H1 (cell line): ENCODE data around the gene OR10A7. TPM values are rescaled to one million over a fixed set of nuclear protein-coding genes. Genes with fewer than 3 reads are reported as not detected.

Experiments
- CTCF ChIA-PET: fragments of 300-600 bp; sonication (Branson Sonifier 250); formaldehyde crosslinking; loops from one replicate; lab custom pipeline; 2021; ENCODE audit not compliant: partially characterized antibody; lab: Charles Lee
- POLR2A ChIA-PET: fragments of 300-600 bp; sonication (Branson Sonifier 250); formaldehyde crosslinking; loops from one replicate; lab custom pipeline; 2021; ENCODE audit warnings: inconsistent platforms; ENCODE audit not compliant: partially characterized antibody; lab: Charles Lee
- DNase-seq, 2 experiments: peaks; one replicate each; pipeline versions ENCODE4 v3.0.0 to v3.0.0-alpha.2; 2010 to 2022; ENCODE audit warnings: low spot score in 2 of 2, low read depth in 1 of 2, mixed read lengths in 1 of 2
- FAIRE-seq: peaks from 2 replicates; lab custom pipeline; 2011; peaks lifted over from hg19 to GRCh38; lab: Jason Lieb, UNC
- H2AFZ ChIP-seq: 2 replicates; pipeline ENCODE4 v1.8.1; 2012; ENCODE audit warnings: low read length, inconsistent platforms
- H2AK5ac ChIP-seq: 2 replicates; pipeline ENCODE4 v1.6.1; 2013; ENCODE audit warnings: low read depth, low read length
- H2BK120ac ChIP-seq: replicated peaks from 2 replicates; pipeline ENCODE3; 2013; ENCODE audit warnings: low read depth, low read length, inconsistent platforms
- H2BK12ac ChIP-seq: 2 replicates; pipeline ENCODE4 v1.6.1; 2013; ENCODE audit warnings: low read depth, low read length
- H2BK15ac ChIP-seq: 2 replicates; pipeline ENCODE4 v1.6.1; 2013; ENCODE audit warnings: low read length
- H2BK20ac ChIP-seq: 2 replicates; pipeline ENCODE4 v1.6.1; 2013; ENCODE audit warnings: low read length
- H2BK5ac ChIP-seq: 2 replicates; pipeline ENCODE4 v1.6.1; 2013; ENCODE audit warnings: low read depth, low read length
- H3K14ac ChIP-seq: 2 replicates; pipeline ENCODE4 v1.6.1; 2013; ENCODE audit warnings: inconsistent platforms; ENCODE audit not compliant: insufficient read length
- H3K18ac ChIP-seq: 2 replicates; pipeline ENCODE4 v1.6.1; 2013; ENCODE audit warnings: low read length; ENCODE audit errors: extremely low read depth
- H3K23ac ChIP-seq: 2 replicates; pipeline ENCODE4 v1.6.1; 2013; ENCODE audit warnings: inconsistent platforms; ENCODE audit not compliant: insufficient read length
- H3K23me2 ChIP-seq: 2 replicates; pipeline ENCODE4 v1.6.1; 2013; ENCODE audit warnings: low read depth, low read length
- H3K27ac ChIP-seq: 2 replicates; pipeline ENCODE4 v1.6.1; 2011; ENCODE audit warnings: low read depth, low read length, inconsistent platforms
- H3K27me3 ChIP-seq, 4 experiments: replicated peaks in 1 of 4; 1 replicate in 1 of 4; 2 replicates in 3 of 4; pipeline versions ENCODE4 v1.6.1 to v1.8.1; 2011 to 2013; ENCODE audit warnings: low read length in 3 of 4, mild to moderate bottlenecking in 3 of 4, inconsistent platforms in 2 of 4, mixed read lengths in 2 of 4, moderate library complexity in 1 of 4; ENCODE audit not compliant: control insufficient read depth in 3 of 4, insufficient read depth in 3 of 4; ENCODE audit errors: extremely low read depth in 1 of 4
- H3K36me3 ChIP-seq, 4 experiments: 2 replicates each; pipeline versions ENCODE4 v1.6.1 to v1.8.1; 2011 to 2013; ENCODE audit warnings: mild to moderate bottlenecking in 4 of 4, low read length in 3 of 4, moderate library complexity in 2 of 4, control low read depth in 1 of 4, inconsistent platforms in 1 of 4; ENCODE audit not compliant: insufficient read depth in 4 of 4, control insufficient read depth in 2 of 4
- H3K4ac ChIP-seq: replicated peaks from 2 replicates; pipeline ENCODE3; 2013; ENCODE audit warnings: low read length, low read depth, mixed read lengths, inconsistent platforms; ENCODE audit not compliant: insufficient read length
- H3K4me1 ChIP-seq, 4 experiments: replicated peaks in 1 of 4; 1 replicate in 1 of 4; 2 replicates in 3 of 4; pipeline versions ENCODE4 v1.6.1 to v1.8.1; 2011 to 2013; ENCODE audit warnings: low read length in 3 of 4, inconsistent platforms in 2 of 4, mixed read lengths in 1 of 4; ENCODE audit not compliant: insufficient read depth in 4 of 4, control insufficient read depth in 3 of 4
- H3K4me2 ChIP-seq, 2 experiments: 2 replicates each; pipeline versions ENCODE4 v1.6.1 to v1.8.1; 2011 to 2013; ENCODE audit warnings: low read depth in 2 of 2, low read length in 2 of 2, control low read depth in 1 of 2, inconsistent platforms in 1 of 2, mild to moderate bottlenecking in 1 of 2; ENCODE audit not compliant: insufficient read depth in 1 of 2
- H3K4me3 ChIP-seq, 4 experiments: fragments of 200-600, 300-600 bp in 1 of 4; sonication (generic), shearing (Covaris generic), sonication (Bioruptor Twin) in 1 of 4; 2 replicates each; pipeline versions ENCODE4 v1.5.1 to v1.8.1; 2011 to 2016; ENCODE audit warnings: low read length in 4 of 4, low read depth in 3 of 4, control low read depth in 2 of 4, inconsistent platforms in 2 of 4, mild to moderate bottlenecking in 2 of 4, mixed read lengths in 1 of 4, moderate library complexity in 1 of 4; ENCODE audit not compliant: insufficient read depth in 2 of 4; ENCODE audit errors: extremely low read depth in 1 of 4
- H3K56ac ChIP-seq: replicated peaks from 2 replicates; pipeline ENCODE3; 2013; ENCODE audit warnings: low read depth, mild to moderate bottlenecking, mixed read lengths, low read length, inconsistent platforms; ENCODE audit not compliant: insufficient read length
- H3K79me1 ChIP-seq: 2 replicates; pipeline ENCODE4 v1.6.1; 2013; ENCODE audit warnings: low read depth, low read length, control low read depth
- H3K79me2 ChIP-seq, 2 experiments: 2 replicates each; pipeline versions ENCODE4 v1.6.1 to v1.8.1; 2012 to 2013; ENCODE audit warnings: low read length in 2 of 2, mild to moderate bottlenecking in 2 of 2, inconsistent platforms in 1 of 2; ENCODE audit not compliant: insufficient read depth in 2 of 2, control insufficient read depth in 1 of 2
- H3K9ac ChIP-seq, 4 experiments: replicated peaks in 1 of 4; 1 replicate in 1 of 4; 2 replicates in 3 of 4; pipeline versions ENCODE4 v1.6.1 to v1.8.1; 2011 to 2013; ENCODE audit warnings: low read depth in 3 of 4, low read length in 3 of 4, control low read depth in 2 of 4, mild to moderate bottlenecking in 2 of 4, moderate library complexity in 2 of 4, inconsistent platforms in 1 of 4; ENCODE audit errors: extremely low read depth in 1 of 4
- H3K9me3 ChIP-seq, 2 experiments: 2 replicates each; pipeline versions ENCODE4 v1.6.1 to v1.8.1; 2012 to 2013; ENCODE audit warnings: mild to moderate bottlenecking in 2 of 2, moderate library complexity in 2 of 2, control low read depth in 1 of 2, inconsistent platforms in 1 of 2, low read depth in 1 of 2, low read length in 1 of 2, mixed read lengths in 1 of 2; ENCODE audit not compliant: insufficient read depth in 2 of 2
- H4K20me1 ChIP-seq, 2 experiments: replicated peaks in 1 of 2; 2 replicates each; pipeline versions ENCODE3 to v1.8.1; 2011 to 2013; ENCODE audit warnings: inconsistent platforms in 2 of 2, low read length in 2 of 2, mild to moderate bottlenecking in 1 of 2; ENCODE audit not compliant: insufficient read depth in 2 of 2, control insufficient read depth in 1 of 2
- H4K5ac ChIP-seq: 2 replicates; pipeline ENCODE4 v1.6.1; 2013; ENCODE audit warnings: low read length, low read depth, mixed read lengths, inconsistent platforms; ENCODE audit not compliant: insufficient read length
- H4K8ac ChIP-seq: 2 replicates; pipeline ENCODE4 v1.8.0; 2013; ENCODE audit warnings: mild to moderate bottlenecking, moderate library complexity, low read length, inconsistent platforms; ENCODE audit not compliant: insufficient read depth; ENCODE audit errors: extremely low read depth
- H4K91ac ChIP-seq: replicated peaks from 2 replicates; pipeline ENCODE3; 2013; ENCODE audit warnings: low read length, mixed read lengths, inconsistent platforms; ENCODE audit not compliant: insufficient read length
- CTCF ChIP-seq, 3 experiments: IDR thresholded peaks; 1 replicate in 2 of 3; 2 replicates in 1 of 3; pipeline versions ENCODE4 v1.5.1 to v1.6.1; 2011; ENCODE audit warnings: low read length in 3 of 3, mild to moderate bottlenecking in 3 of 3, inconsistent platforms in 2 of 3, low read depth in 1 of 3, moderate library complexity in 1 of 3; ENCODE audit not compliant: insufficient read depth in 1 of 3; ENCODE audit errors: control extremely low read depth in 1 of 3
- GABPA ChIP-seq: IDR thresholded peaks from 2 replicates; pipeline ENCODE4 v1.6.1; 2011; ENCODE audit warnings: mild to moderate bottlenecking, low read length, moderate library complexity, borderline replicate concordance; ENCODE audit not compliant: insufficient read depth
- RAD21 ChIP-seq, 2 experiments: IDR thresholded peaks in 1 of 2; conservative IDR thresholded peaks in 1 of 2; 2 replicates each; pipeline ENCODE4 v1.6.1; 2011; ENCODE audit warnings: low read depth in 2 of 2, low read length in 2 of 2, improper control_type of control experiment in 1 of 2, inconsistent platforms in 1 of 2, mild to moderate bottlenecking in 1 of 2, moderate library complexity in 1 of 2
- RXRA ChIP-seq: IDR thresholded peaks from 2 replicates; pipeline ENCODE4 v1.6.1; 2011; ENCODE audit warnings: low read depth, mild to moderate bottlenecking, low read length, moderate library complexity; ENCODE audit not compliant: insufficient read depth
- WGBS, 2 experiments: shearing (Covaris generic) in 1 of 2; methylation state at CpG; one replicate each; pipeline versions ENCODE4 v1.1.6 to v1.1.7; 2013 to 2015; ENCODE audit warnings: low lambda C conversion rate in 2 of 2, mixed read lengths in 2 of 2, inconsistent platforms in 1 of 2, low coverage in 1 of 2, missing lambda C conversion rate in 1 of 2; ENCODE audit not compliant: insufficient replicate concordance in 2 of 2, insufficient coverage in 1 of 2, insufficient read length in 1 of 2; ENCODE audit errors: extremely low coverage in 1 of 2, missing lambda C conversion rate in 1 of 2; 5-methylcytosine and 5-hydroxymethylcytosine counted together
- polyA plus RNA-seq, 7 experiments: library from polyadenylated mRNA; depleted of rRNA in 3 of 7; stranded (reverse) in 5 of 7; unstranded in 2 of 7; fragments of >200 nt in 5 of 7; fragments of 200-250 nt in 2 of 7; gene quantifications; 1 replicate in 5 of 7; 2 replicates in 1 of 7; 4 replicates in 1 of 7; pipeline versions ENCODE4 v1.2.1 to v1.2.3, GENCODE V29; 2011 to 2013; ENCODE audit warnings: missing spikeins in 2 of 7, mixed read lengths in 2 of 7
- total RNA-seq: library from RNA; stranded (reverse); fragmentation: NEBNext Ultra II Directional; extraction: Animal tissue kit (Norgen Biotek cat#: 25700); gene quantifications from 2 replicates; pipeline ENCODE4 v1.2.1, GENCODE V29; 2021

The OR10A7 gene
- total and polyA plus RNA-seq, 2 of the 8 experiments (the other 6 are each of a cell fraction or from before 2014, with no cell fraction given) = not detected

GRCh38 chr12:55188974-55189556 lies 31.8 kb upstream of the OR10A7 start:
- Histone ChIP-seq H3K79me2 (no peaks in the 10 kb centered on the region), H3K4me2 (no peak overlapping the region), H3K36me3 (no peaks in the 10 kb centered on the region), H2BK120ac (no peak overlapping the region), H4K5ac (no peak overlapping the region), H3K18ac (no peak overlapping the region), H2AFZ (no peak overlapping the region), H2BK5ac (no peak overlapping the region), H3K4me3 (no peak overlapping the region), H3K4ac (no peak overlapping the region)
- DNase-seq = peak in 1 of 2 experiments; percentile 1
- WGBS, 2 experiments = 3% methylated on average over 4 of the region's 4 CpGs; no CpG with 5 or more reads in 1 of the 2 experiments
- FAIRE-seq = peak; percentile 32
- peak in 2 of 3 experiments; percentile 57 to 61; a peak in 2 of 4 replicates for TF ChIP-seq CTCF (IDR thresholded peaks at IDR 0.05; ENCODE audit: control extremely low read depth in 1 of 3, insufficient read depth in 1 of 3, low read depth in 1 of 3, low read length in 3 of 3)
- no peak for TF ChIP-seq RXRA
- no peak for TF ChIP-seq GABPA
- peak; percentile 93 to 95 for TF ChIP-seq RAD21 (IDR thresholded peaks at IDR 0.05 in 1 of 2, conservative IDR thresholded peaks at IDR 0.05 in 1 of 2; ENCODE audit: low read depth in 2 of 2, low read length in 2 of 2)
- TF ChIP-seq, all 59 proteins: peak for 2
- H3K4me1 ChIP-seq = no peaks in the 10 kb centered on the region
- no peaks in the 10 kb centered on the region for H3K23me2 ChIP-seq
- H3K27me3 ChIP-seq = no peaks in the 10 kb centered on the region
- no peaks in the 10 kb centered on the region for H4K20me1 ChIP-seq
- no peak overlapping the region for H4K8ac ChIP-seq
- no peak overlapping the region for H3K23ac ChIP-seq
- no peak overlapping the region for H3K14ac ChIP-seq
- H3K9ac ChIP-seq = no peak overlapping the region
- CTCF ChIA-PET = interaction anchor here (0.7 to 5.6 kb wide), 14 partner anchors 10 to 471 kb away, joined by 3 to 54 read pairs (median 4); no protein-coding TSS in a partner anchor
- no peak overlapping the region for H4K91ac ChIP-seq
- no peak overlapping the region for H2BK15ac ChIP-seq
- no peak overlapping the region for H3K56ac ChIP-seq
- no peak overlapping the region for H2BK20ac ChIP-seq
- H2BK12ac ChIP-seq = no peak overlapping the region
- no peak overlapping the region for H2AK5ac ChIP-seq
- no peak overlapping the region for H3K27ac ChIP-seq
- no peaks in the 10 kb centered on the region for H3K79me1 ChIP-seq
- POLR2A ChIA-PET = no interaction called here
- H3K9me3 ChIP-seq = no peaks in the 10 kb centered on the region
